A673 (cell line): ENCODE data around the gene C19orf81. TPM values are rescaled to one million over a fixed set of nuclear protein-coding genes. Genes with fewer than 3 reads are reported as not detected.

Experiments used
- BruUV-seq: library from RNA; stranded (reverse); fragments of 400-500 nt; replicated peaks from 2 replicates; lab custom pipeline; 2021; lab: Mats Ljungman, UMichigan
- CTCF ChIA-PET: fragments of 300-600 bp; sonication (Branson Sonifier 250); formaldehyde crosslinking; loops from one replicate; lab custom pipeline; 2022; ENCODE audit warnings: antibody characterized with exemption; lab: Charles Lee
- POLR2A ChIA-PET: fragments of 300-600 bp; sonication (Branson Sonifier 250); formaldehyde crosslinking; loops from one replicate; lab custom pipeline; 2022; ENCODE audit warnings: antibody characterized with exemption; ENCODE audit not compliant: low non-redundant PET; lab: Charles Lee
- DNase-seq: peaks from one replicate; pipeline ENCODE4 v3.0.0-alpha.2; 2015; ENCODE audit warnings: low spot score
- H3K27ac ChIP-seq: fragments of 200-600 bp; sonication (generic); 2 replicates; pipeline ENCODE4 v1.5.1; 2016; ENCODE audit warnings: mixed run types, low read depth, mild to moderate bottlenecking, mixed read lengths, antibody characterized with exemption, low read length; ENCODE audit not compliant: poor library complexity, severe bottlenecking
- H3K27me3 ChIP-seq: fragments of 200-600 bp; sonication (generic); replicated peaks from 2 replicates; pipeline ENCODE4 v1.6.1; 2017; ENCODE audit warnings: mixed run types, low read depth, mild to moderate bottlenecking, mixed read lengths, antibody characterized with exemption, low read length; ENCODE audit not compliant: insufficient read depth, poor library complexity
- H3K36me3 ChIP-seq: fragments of 200-600 bp; sonication (generic); 2 replicates; pipeline ENCODE4 v1.6.1; 2016; ENCODE audit warnings: mixed run types, mild to moderate bottlenecking, mixed read lengths, antibody characterized with exemption, low read length; ENCODE audit not compliant: insufficient read depth, poor library complexity, severe bottlenecking
- H3K4me1 ChIP-seq: fragments of 200-600 bp; sonication (generic); 2 replicates; pipeline ENCODE4 v1.6.1; 2017; ENCODE audit warnings: mixed run types, mild to moderate bottlenecking, mixed read lengths, antibody characterized with exemption, low read length; ENCODE audit not compliant: insufficient read depth, poor library complexity, severe bottlenecking
- H3K4me3 ChIP-seq: fragments of 200-600 bp; sonication (generic); 2 replicates; pipeline ENCODE4 v1.5.1; 2016; ENCODE audit warnings: low read depth, mixed run types, mild to moderate bottlenecking, mixed read lengths, low read length; ENCODE audit not compliant: poor library complexity, severe bottlenecking
- H3K9me3 ChIP-seq: fragments of 200-600 bp; sonication (generic); 2 replicates; pipeline ENCODE4 v1.6.1; 2016; ENCODE audit warnings: mixed run types, low read depth, mild to moderate bottlenecking, mixed read lengths, antibody characterized with exemption, low read length; ENCODE audit not compliant: poor library complexity, severe bottlenecking
- EZH2 ChIP-seq: fragments of 200-600 bp; sonication (generic); IDR thresholded peaks from 2 replicates; pipeline ENCODE4 v1.6.1; 2017; ENCODE audit warnings: borderline replicate concordance, low read depth, mild to moderate bottlenecking, mixed read lengths, antibody characterized with exemption, low read length; ENCODE audit not compliant: poor library complexity, severe bottlenecking
- intact Hi-C: fragments of 100-400 bp; cut with micrococcal nuclease; formaldehyde crosslinking; loops from one replicate; pipeline ENCODE4 v1.10.0; 2022; ENCODE audit not compliant: unreplicated experiment
- total RNA-seq: library from RNA; stranded (reverse); gene quantifications from 2 replicates; pipeline ENCODE4 v1.2.3, GENCODE V29; 2021
- TF ChIP-seq, protein P1 (sequence below): fragments of 300-800, 200-600 bp; sonication (generic); conservative IDR thresholded peaks from 2 replicates; pipeline ENCODE4 v1.5.1; 2017; ENCODE audit warnings: low read depth, mild to moderate bottlenecking, antibody characterized with exemption, low read length, moderate library complexity, mixed read lengths

C19orf81 gene
- total RNA-seq, 1 experiment from 2014 or later, result 6.2 TPM

DNA sequence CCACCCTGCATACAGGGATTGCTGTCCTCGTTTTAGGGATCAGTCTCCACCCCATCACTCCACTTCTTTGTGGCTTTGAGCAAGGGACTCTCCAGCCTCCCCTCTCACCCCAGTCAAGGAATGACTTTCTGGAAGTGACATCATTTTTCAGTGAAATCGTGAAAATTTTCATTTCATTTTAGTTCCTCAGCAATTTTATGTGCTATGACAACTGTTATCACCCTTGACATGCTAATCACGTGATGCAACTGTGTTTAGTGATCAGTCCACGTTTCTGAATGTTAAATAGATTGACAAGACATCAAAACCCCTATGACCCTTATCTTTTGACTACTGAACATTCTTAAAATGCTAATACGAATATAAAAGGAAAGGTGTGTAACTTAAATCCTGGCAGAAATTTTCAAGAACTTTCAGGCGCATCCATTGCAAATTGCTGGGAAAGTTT is 8.0 kb downstream of the C19orf81 start:
- ChIA-PET POLR2A (no interaction called here), CTCF (no interaction called here)
- BruUV-seq, result TSS peak; percentile 81
- intact Hi-C loops, result no loop called here
- Histone ChIP-seq H3K9me3 (no peaks in the 10 kb centered on the region), H3K36me3 (no peaks in the 10 kb centered on the region), H3K4me1 (peaks cover 11% of the 10 kb centered on the region), H3K27ac (peak overlapping the region; percentile 83), H3K4me3 (peak overlapping the region; percentile 64), H3K27me3 (no peaks in the 10 kb centered on the region)
- no peak for TF ChIP-seq EZH2
- TF ChIP-seq, protein P1, sequence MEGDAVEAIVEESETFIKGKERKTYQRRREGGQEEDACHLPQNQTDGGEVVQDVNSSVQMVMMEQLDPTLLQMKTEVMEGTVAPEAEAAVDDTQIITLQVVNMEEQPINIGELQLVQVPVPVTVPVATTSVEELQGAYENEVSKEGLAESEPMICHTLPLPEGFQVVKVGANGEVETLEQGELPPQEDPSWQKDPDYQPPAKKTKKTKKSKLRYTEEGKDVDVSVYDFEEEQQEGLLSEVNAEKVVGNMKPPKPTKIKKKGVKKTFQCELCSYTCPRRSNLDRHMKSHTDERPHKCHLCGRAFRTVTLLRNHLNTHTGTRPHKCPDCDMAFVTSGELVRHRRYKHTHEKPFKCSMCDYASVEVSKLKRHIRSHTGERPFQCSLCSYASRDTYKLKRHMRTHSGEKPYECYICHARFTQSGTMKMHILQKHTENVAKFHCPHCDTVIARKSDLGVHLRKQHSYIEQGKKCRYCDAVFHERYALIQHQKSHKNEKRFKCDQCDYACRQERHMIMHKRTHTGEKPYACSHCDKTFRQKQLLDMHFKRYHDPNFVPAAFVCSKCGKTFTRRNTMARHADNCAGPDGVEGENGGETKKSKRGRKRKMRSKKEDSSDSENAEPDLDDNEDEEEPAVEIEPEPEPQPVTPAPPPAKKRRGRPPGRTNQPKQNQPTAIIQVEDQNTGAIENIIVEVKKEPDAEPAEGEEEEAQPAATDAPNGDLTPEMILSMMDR, result no peak
- DNase-seq, result no peak

DNA sequence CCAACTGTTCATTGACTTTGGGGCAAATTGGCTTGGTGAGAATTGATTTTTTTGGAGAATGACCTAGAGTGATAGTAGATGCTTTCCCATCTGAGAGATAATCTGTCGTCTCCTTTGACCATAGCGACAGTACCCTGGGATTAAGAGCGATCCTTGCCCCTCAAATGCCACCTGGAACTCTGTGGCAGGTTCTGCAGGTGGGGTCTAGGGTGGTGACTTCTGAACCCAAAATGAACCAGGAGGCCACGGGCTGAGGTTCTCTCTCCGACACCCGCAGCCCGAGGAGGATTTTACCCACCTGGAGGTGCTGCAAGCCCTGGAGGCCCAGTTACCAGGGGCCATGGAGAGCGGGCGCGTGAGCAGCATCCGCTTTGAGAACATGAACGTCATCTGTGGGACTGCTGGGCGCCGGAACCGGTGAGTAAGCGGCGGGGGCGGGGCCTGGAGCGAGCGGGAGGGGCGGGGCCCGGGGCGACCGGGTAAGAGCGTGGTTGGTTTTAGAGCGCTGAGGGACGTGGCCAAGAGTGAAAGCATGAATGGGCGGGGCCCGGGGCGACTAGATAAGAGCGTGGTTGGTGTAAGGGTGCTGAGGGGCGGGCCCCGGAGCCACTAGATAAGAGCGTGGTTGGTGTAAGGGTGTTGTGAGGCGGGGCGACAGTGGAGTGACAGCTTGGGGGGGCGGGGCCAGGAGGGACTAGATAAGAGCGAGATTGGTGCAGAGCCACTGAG is 8.6 kb downstream of the C19orf81 start:
- Histone ChIP-seq H3K36me3 (no peaks in the 10 kb centered on the region), H3K27me3 (no peaks in the 10 kb centered on the region), H3K4me1 (peaks cover 11% of the 10 kb centered on the region), H3K27ac (peak overlapping the region; percentile 83), H3K4me3 (peak overlapping the region; percentile 64), H3K9me3 (no peaks in the 10 kb centered on the region)
- POLR2A ChIA-PET, result interaction anchor here (0.6 kb wide), 2 partner anchors 69 to 1046 kb away, joined by 4 to 5 read pairs; no protein-coding TSS in a partner anchor
- DNase-seq, result peak; percentile 100
- TF ChIP-seq EZH2, result no peak
- TF ChIP-seq, protein P1, result no peak
- BruUV-seq, result no TSS peak
- CTCF ChIA-PET, result interaction anchor here (0.6 to 1.2 kb wide), 2 partner anchors 120 to 395 kb away, joined by 3 to 4 read pairs; no protein-coding TSS in a partner anchor
- intact Hi-C loops, result no loop called here

DNA sequence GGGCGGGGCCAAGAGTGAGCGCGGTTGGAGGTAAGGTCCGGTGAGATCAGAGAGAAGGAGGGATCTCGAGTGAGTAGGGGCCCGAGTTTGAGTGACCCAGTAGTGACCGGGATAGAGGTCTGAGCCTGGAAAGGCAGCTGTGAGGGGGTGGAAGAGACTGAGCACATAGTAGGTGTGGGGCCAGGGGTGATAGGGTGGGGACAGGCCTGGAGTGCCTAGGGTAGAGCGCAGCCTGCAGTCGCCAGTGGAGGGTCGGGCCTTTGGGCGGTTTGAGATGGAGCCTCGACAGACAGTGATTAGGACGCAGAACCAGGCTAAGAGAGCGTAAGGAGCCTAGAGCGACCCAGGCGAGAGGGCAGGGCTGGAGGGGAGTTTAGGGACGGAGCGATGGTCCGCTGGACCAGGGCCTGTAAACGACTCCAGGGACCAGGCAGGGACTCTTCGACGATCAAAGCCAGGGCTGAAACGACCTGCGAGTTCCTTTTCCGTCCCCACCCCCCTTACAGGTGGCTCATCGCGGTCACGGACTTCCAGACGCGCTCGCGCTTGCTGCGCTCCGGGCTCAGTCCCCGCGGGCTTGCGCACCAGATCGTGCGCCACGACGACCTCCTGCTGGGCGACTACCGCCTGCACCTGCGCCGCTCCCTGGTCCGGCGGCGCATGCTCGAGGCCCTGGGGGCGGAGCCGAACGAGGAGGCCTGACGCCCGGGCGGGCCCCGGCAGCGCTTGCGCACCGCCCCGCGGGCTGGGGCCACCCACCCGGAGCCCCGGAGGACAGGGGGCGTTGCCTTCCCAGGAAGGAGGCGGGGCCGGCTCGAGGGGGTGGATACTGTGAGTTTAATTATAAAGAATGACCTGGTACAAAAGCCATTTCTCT is 9.4 kb downstream of the C19orf81 start:
- Histone ChIP-seq H3K9me3 (no peaks in the 10 kb centered on the region), H3K4me1 (peaks cover 11% of the 10 kb centered on the region), H3K36me3 (no peaks in the 10 kb centered on the region), H3K4me3 (peak overlapping the region; percentile 64), H3K27me3 (no peaks in the 10 kb centered on the region), H3K27ac (peak overlapping the region; percentile 79)
- peak; percentile 95 for DNase-seq
- intact Hi-C loops, result no loop called here
- TF ChIP-seq, protein P1, result no peak
- TF ChIP-seq EZH2, result no peak
- TSS peak; percentile 96 for BruUV-seq
- POLR2A ChIA-PET, result interaction anchor here (0.6 kb wide), 2 partner anchors 70 to 1045 kb away, joined by 4 to 5 read pairs; no protein-coding TSS in a partner anchor
- CTCF ChIA-PET, result interaction anchor here (0.6 to 1.2 kb wide), 2 partner anchors 121 to 395 kb away, joined by 3 to 4 read pairs; no protein-coding TSS in a partner anchor
